HG02852 (cell line): Measurements from ENCODE around the gene CNTNAP2.

Experiments
- ATAC-seq: cut with Tn5 transposase; IDR thresholded peaks from one replicate; pipeline ENCODE4 v1.9.1; 2021; ENCODE audit warnings: mild to moderate bottlenecking, moderate library complexity; ENCODE audit not compliant: unreplicated experiment

The CNTNAP2 gene

DNA sequence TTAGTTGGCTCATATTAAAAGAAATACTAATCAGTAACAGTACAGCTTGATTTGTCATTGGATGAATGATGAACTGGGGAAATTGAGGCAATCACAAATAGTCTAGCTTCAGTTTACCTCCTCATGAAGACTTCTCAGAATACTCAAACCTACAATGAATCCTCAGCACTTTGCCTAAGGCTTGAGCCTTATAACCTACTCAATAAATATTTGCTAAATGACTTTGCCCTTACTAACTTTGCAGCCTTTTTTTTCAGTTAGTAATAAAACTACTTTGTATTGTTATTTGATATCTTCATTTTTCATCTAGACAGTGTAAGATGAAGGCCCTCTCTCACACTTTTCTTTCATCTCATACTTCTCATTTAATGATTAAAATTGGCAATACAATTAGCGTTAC, 1311.5 kb downstream of the CNTNAP2 start:
- no peak for ATAC-seq

GRCh38 chr7:147429961-147430360, 1313.4 kb downstream of the CNTNAP2 start:
- ATAC-seq, result no peak

DNA sequence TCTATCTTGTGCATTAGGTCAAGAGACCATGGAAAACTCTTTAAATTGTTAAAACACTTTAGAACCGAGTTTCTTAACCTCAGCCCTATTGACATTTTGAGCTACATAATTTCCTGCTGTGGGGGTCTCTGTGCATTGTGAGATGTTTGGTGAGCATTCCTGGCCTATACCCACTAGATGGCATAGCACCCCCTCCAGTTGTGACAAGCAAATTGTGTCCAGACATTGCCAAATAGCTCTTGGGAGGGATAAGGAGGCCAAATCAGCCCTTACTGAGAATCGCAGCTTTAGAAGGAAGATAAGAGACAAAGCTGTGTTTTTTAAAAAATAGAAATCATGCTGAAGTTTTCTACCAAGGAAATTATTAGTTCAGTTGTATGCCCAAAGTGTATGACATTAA, 1315.5 kb downstream of the CNTNAP2 start:
- ATAC-seq, result no peak

GRCh38 chr7:147432576-147432975, 1316.0 kb downstream of the CNTNAP2 start:
- ATAC-seq, result no peak

GRCh38 chr7:147436718-147437117, 1320.1 kb downstream of the CNTNAP2 start:
- no peak for ATAC-seq

DNA sequence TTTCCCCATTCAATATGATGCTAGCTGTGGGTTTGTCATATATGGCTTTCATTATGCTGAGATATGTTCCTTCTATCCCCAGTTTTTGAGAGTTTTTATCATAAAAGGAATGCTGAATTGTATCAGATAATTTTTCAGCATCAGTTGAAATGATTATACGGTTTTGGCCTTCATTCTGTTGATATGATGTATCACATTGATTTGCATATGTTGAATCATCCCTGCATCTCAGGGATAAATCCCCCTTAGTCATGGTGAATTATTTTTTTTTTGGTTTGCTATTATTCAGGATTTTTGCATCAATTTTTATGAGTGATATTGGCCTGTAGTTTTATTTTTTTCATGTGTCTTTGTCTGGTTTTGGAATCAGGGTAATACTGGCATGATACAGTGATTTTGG, 1321.6 kb downstream of the CNTNAP2 start:
- no peak for ATAC-seq

GRCh38 chr7:147443942-147444341, 1327.3 kb downstream of the CNTNAP2 start:
- ATAC-seq, result no peak

DNA sequence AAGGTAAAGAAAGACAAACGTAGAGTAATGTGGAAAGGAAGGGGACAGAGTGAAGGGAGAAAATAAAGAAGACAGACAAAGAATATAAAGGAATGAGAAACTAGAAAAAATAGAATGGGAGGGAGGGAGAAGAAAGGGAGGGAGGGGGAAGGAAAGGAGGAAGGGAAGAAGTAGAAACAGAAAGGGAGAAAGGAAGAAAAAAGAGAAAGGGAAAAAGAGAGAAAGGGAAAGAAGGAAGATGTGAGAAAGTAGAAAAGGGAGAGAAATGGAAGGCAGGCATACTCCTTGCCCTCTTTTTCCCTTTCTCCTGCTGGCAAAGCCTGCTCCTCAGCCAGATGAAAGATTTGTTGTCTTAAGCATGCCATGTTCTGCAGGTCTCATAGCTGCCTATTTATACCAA, 1336.2 kb downstream of the CNTNAP2 start:
- no peak for ATAC-seq

DNA sequence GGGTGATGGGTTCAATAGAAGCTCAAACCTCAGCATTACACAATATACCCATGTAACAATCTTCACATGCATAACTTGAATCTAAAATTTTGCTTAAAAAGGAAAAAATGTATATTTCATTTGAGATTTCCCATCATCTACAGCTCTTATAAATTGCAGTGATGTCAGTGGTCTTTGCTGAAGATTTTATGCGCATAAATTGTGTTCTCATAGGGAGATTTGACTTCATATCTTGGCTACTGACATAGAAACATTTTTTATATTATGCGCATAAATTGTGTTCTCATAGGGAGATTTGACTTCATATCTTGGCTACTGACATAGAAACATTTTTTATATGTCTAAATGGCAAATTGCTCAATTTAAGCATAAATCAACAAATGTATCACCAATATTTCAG, 1348.6 kb downstream of the CNTNAP2 start:
- ATAC-seq, result no peak

GRCh38 chr7:147472556-147472955, 1356.0 kb downstream of the CNTNAP2 start:
- no peak for ATAC-seq

DNA sequence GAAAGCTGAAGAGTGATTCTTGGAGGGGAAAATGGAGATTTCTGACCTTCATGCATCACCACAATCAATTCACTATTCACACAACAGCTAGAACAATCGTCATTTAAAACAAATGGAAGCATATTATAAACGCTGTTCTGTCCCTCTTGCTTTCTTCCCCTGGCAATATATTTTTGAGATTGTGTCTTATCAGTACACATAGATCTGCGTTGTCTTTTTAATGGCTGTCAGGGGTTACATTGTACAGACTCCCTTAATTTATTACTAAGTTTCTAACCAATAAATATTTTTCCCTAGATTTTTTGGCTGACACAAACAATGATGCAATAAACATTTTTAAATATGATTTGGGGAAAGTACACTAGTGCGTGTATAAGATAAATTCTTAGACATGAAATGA, 1358.3 kb downstream of the CNTNAP2 start:
- ATAC-seq, result no peak

DNA sequence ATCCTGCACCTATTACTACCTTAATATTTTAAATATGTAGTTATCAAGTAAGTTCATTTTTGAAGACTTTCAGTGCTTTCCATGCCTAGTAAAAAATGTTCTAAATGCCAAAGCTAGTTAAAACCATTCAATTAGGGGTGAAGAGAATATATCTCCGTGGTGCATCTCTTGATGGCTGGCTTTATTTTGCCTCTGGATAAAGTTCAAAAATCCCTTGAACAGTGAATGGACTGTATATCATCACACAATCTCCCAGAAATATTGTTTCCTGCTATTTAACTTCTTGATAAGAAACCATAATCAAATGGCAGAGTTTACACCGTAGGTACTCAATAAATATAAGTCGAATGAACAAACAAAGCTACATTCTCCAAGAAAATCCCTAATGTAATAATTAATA, 1360.9 kb downstream of the CNTNAP2 start:
- no peak for ATAC-seq

GRCh38 chr7:147478796-147479195, 1362.2 kb downstream of the CNTNAP2 start:
- no peak for ATAC-seq

GRCh38 chr7:147483634-147484292, 1367.2 kb downstream of the CNTNAP2 start:
- ATAC-seq, result no peak

DNA sequence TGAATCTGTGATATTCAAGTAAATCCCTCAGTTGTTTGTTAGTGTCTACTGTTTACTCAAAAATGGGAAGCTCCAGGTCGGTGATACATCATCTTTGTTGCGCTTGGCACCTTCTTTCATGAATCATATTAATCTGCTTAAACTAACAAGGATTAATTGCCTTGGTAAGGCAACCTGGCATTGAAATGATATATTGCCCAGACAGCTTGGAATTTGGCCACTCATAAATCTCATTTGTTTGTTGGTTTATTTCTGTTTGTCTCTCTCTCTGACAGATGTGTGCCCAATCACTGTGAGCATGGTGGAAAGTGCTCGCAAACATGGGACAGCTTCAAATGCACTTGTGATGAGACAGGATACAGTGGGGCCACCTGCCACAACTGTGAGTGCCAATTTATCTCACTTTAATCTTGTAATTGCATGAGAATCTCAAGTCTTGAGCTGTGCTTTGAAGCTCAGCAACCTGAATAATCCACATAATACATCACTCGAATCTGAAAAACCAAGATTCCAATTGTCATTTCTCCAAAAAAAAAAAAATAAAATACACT, 1369.1 kb downstream of the CNTNAP2 start:
- ATAC-seq, result no peak

DNA sequence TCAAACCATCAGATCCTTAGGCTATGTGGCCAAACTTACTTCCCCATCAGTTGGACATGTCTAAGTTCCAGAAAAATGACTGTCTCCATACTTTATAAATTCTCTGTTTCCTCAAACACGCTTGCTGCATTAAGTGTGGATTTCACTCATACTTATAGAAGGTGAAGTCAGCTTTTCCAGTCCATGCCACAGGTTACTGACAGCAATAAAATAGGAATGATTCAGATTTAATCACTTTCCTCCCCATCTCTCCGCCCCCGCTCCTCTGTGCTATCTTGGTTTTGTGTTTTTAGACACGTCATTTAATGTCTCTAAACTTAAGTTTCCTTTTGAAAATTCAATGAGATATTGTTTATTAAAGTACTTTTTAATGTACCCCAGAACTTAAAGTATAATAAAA, 1376.0 kb downstream of the CNTNAP2 start:
- no peak for ATAC-seq

GRCh38 chr7:147496209-147496608, 1379.6 kb downstream of the CNTNAP2 start:
- no peak for ATAC-seq

GRCh38 chr7:147497246-147497645, 1380.6 kb downstream of the CNTNAP2 start:
- no peak for ATAC-seq

- no peak for ATAC-seq
Observed at GRCh38 chr7:147498081-147498480, 1381.5 kb downstream of the CNTNAP2 start.

- ATAC-seq, result no peak
Observed at GRCh38 chr7:147509035-147509501, 1392.5 kb downstream of the CNTNAP2 start.

GRCh38 chr7:147509541-147510200, 1393.1 kb downstream of the CNTNAP2 start:
- ATAC-seq, result no peak

DNA sequence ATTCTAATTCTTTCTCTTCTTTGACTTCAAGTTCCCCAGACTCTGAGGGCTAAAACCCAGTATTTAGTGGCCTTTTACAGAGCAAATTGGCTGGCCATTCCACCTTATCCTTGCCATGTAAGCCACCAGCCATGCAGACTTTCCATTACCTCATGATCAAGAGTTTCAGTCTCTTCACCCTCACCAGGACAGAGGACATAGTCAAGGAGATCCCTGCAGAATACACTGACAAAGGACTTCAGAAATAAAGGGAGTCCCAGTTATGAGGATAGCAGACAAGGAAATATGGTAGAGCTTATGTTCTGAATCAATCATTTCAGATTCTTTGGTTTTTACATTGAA, 1393.6 kb downstream of the CNTNAP2 start:
- no peak for ATAC-seq
